GM11168 (cell line): ENCODE measurements around the gene METTL16.

Experiments used
- in situ Hi-C: fragments of 300-500 bp; cut with MboI; formaldehyde crosslinking; loops from one replicate; pipeline ENCODE4 v1.12.0; 2022; ENCODE audit warnings: low sequenced_read_pairs; ENCODE audit not compliant: unreplicated experiment

METTL16 gene

GRCh38 chr17:2398182-2398581 lies 113.5 kb downstream of the METTL16 start:
- in situ Hi-C loops = no loop called here

- in situ Hi-C loops = no loop called here
Measured at GRCh38 chr17:2397247-2398171, 114.2 kb downstream of the METTL16 start.

DNA sequence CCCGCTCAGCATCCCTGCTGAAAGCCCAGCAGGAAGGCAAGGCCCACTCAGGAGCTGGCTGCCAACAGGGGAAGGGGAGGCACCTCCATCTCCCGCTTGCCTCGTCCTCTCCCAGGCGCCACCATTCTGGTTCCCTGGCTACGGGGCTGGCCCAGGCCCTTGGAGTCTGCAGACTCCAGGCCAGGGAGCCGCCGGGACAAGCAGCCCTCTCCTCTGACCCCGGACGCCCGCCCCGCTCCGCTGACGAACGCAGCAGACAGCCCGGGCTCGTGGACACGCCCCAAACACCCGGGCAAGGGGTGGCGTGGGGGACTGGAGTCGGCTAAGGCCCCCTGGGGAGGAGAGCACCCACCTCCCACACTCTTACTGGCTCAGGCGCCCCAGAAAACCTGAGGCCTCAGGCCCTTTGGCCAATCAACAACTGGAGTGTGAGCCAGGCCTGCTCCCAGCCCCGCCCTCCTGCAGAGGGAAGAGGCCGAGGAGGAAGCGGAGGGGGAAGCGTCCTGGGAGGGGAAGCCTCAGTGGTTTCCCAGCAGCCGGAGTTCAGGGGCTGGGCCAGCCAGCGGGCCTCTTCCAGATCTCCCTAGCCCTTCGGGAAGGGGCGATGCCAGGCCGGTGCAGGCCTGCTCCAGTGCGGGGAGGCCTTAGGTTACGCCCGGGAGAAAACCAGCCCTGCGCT lies 115.0 kb downstream of the METTL16 start:
- in situ Hi-C loops = no loop called here

DNA sequence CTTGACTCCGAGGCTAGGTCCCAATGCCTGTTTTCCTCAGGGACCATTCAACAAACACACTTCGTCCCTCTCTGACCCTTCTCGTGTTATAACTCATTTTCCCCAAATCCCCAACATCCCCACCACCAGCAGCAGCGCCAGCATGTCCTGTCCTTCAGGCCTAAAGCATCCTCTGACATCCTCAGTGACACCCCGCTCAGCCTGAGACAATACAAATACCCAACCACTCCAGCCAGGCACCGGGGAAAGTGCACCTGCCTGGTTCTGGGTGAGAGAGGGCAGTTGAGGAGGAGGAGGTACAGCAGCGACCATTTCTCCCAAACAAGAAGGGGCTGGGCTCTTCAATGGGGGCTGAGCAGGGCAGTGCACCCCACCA lies 115.5 kb downstream of the METTL16 start:
- in situ Hi-C loops = no loop called here

DNA sequence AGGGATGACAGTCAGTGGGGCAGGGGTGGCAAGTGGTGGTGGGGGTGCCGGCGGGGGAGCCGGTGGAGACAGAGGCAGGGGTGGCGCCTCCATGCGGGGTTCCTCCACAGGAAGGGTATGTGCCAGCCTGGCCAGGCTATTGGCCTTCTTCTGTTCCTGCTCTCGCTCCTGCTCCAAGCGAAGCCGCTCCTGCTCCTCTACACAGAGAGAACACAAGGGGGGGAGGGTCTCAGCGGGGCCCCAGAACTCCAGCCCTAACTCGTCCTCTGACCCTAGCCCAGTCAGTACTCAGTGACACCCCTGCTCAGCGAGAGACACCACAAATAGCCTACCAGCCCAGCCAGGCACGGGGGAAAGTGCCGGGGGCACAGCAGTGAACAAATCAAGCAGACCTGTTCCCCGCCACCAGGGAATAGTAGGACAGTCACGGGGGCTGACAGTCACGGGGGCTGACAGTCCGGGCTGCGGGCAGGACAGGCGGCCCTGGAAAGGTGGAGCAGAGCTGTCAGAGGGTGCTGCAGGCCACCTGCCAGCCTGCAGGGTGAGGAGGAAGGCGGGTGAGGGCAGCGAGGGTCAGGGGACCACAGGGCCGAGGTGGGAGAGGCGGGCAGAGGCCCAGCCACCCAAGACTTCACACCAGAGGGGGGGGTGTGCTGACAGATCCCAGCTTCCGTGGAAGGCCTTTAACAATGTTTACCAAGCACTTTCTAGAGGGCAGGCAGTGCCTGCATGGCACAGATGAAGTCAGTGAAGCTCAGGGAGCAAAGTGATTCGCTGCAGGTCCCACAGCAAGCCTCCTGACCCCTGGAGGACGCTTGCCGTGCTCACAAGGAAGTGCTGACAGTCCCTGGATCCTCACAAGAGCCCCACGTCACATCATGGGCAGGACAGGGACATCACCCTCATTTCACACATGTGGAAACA lies 116.2 kb downstream of the METTL16 start:
- in situ Hi-C loops = no loop called here

GRCh38 chr17:2394775-2395201 lies 116.9 kb downstream of the METTL16 start:
- in situ Hi-C loops = no loop called here

DNA sequence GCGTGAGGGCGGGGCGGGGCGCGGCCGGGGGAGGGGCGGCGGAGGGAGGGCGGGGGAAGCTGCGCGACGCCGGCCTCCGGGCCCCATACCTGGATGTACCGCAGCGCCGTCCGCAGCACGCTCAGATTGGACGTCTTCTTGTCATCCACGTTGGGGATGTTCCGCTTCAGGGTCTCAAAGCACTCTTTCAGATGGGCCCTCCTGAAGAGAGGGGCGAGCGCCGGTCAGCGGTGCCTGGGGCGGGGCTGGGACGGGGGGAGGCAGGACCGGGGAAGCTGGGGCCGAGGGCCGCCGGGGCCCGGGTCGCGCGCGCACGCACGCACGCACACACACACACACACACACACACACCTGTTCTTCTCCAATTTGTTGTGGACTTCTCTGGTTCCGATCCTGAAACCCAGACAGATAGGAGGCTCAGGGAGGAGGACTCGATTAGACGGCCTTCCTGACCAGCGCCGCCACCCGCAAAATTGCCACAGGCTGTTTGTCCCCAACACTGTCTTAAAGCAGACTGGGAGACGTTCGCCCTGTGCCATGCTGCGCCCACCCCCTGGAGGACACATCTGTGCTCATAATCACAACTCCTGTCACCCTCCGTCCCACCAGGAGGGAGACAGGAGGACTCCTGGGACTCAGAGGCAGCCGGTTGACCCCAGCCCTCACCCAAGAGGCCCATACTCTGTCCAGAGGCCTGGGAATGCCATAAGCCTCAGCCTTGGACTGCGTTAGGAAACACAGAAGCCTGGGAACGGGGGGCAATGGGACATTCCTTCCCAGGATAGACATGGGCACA lies 117.5 kb downstream of the METTL16 start:
- in situ Hi-C loops = no loop called here

DNA sequence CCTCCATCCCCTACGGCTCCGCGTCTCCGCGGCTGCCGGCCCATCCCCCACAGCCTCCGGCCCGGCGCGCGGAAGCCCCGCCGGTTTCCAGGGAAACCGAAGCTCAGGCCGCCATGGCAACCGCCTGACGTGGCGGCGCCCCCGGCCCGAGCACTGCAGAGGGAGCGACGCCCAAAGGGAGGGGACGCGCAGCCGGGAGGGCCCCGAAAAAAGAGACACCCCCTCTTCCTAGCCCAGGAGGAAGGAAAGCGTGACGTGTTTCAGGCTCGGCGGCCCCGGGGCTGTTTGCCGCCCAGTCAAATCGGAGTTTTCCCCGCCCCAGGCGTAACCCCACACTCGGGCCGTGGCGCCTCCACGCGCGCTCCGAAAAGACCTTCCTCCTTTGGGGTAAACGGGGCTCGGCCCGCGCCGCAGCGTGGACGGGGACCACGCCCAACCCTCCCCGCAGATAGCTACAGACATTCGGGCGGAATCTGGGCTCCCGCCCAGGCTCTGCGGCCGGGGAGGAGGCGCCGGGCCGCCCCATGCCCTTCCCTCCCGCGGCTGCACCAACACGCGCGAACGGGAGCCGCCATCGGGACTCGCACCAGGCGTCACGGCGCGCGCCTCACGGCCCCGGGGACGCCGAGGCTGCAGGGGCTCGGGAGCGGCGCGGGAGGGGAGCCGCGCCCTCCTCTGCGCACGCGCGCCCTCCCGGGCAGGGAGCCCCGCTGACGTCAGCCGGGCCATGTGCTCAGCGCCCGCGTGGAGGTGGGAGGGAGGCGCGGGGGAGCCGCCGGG lies 118.3 kb downstream of the METTL16 start:
- in situ Hi-C loops = no loop called here

DNA sequence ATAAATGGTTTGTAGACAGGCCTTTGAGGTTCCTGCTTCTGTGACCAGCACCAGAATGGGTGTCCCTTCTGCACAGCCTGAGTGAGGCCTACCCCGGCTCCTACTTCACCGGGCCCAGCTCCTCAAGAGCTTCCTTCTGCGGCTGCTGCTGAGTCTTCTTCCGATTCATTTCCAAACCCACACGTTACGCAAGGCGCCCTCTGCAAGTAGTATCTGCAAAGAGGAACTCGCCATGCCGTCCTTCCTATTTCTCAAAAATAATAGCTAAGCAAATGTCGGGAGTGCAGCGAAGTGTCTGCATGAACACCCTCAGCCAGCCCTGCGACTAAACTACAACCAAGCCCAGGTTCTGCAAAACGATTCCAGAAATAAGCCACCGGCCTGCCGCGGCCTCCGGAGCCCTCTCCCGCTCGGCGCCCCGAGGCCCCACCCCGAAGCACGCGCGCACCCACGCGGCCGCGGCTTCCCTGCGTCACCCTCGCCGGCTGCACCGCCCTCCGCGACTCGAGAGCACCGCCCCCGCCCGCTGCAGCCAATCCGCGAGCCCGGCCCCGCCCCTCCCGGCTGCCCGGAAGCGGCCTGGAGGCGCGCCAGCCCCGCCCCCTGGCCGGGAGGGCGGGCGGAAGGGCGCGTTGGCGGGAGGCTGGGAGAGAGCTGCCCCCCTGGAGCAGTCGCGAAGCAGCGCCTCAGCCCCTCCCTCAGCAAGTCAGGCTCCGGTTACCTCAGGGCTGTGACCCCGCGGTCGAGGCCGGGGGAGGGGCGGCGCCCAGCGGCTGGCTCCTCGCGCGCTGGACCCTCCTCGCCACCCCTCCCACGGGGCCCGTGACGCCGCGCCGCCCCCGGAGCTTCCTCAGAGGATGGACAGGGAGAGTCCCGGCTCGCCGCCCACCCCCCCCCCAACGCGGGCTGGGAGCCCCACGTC lies 119.2 kb downstream of the METTL16 start:
- in situ Hi-C loops = no loop called here

DNA sequence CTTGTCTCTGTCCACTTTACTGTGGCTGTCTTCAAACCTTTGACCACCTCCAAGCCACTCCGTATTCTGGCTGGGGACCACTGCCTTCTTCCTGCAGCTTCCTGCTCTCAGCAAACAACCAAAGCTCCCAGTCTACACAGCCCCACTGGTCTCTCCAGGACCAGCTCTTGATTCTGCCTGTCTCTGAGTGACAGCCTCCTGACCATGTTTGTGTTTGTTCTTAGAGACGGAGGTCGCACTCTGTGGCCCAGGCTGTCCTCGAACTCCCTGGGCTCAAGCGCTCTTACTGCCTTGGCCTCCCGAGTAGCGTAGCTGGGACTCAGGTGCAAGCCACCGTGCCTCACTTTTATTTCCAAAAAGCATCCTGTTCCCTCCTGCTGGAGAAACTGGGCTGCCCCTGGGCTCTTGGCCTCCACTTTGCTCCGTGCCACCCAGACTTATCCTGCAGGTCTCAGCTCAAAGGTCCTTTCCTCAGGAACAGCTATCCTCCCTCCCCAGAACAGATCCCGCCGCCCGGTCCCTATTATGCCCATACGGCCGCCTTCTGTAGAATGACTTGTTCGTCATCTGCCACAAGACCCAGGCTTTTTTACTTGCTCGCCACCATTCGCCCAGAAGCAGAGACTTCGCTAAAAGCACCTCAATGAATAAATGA lies 120.0 kb downstream of the METTL16 start:
- in situ Hi-C loops = no loop called here

- in situ Hi-C loops = no loop called here
Measured at GRCh38 chr17:2390199-2390836, 121.4 kb downstream of the METTL16 start.

DNA sequence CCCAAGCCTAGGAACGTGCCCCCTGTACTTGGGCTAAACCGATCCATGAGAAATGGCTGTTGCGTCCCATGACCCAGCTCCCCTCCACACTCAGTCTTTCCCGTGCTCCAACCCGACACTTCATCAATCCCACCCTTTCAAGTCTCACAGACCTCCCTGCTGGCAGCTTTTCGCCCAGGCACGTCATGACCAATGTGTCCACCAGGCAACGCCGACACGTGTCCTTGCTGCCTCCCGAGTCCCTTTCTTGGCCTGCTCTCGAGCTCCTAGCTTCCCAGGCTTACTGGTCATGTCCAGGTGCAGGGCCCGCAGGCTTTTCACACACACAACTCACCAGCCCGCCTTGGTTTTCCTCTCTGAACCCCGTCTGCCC lies 123.0 kb downstream of the METTL16 start:
- in situ Hi-C loops = no loop called here

GRCh38 chr17:2388020-2388682 lies 123.5 kb downstream of the METTL16 start:
- in situ Hi-C loops = no loop called here

GRCh38 chr17:2387086-2388019 lies 124.3 kb downstream of the METTL16 start:
- in situ Hi-C loops = no loop called here

GRCh38 chr17:2386400-2387085 lies 125.1 kb downstream of the METTL16 start:
- in situ Hi-C loops = no loop called here
